GM18870 (cell line): ENCODE measurements around the gene LAMA3.

Experiments
- ATAC-seq: cut with Tn5 transposase; IDR thresholded peaks from one replicate; pipeline ENCODE4 v1.9.1; 2021; ENCODE audit warnings: moderate library complexity; ENCODE audit not compliant: unreplicated experiment

LAMA3 gene

GRCh38 chr18:23966909-23967308 lies 277.7 kb downstream of the LAMA3 start:
- no peak for ATAC-seq

- peak; percentile 57 for ATAC-seq
These were observed 278.3 kb downstream of the LAMA3 start for GRCh38 chr18:23967321-23968089.

GRCh38 chr18:23968638-23969604 lies 279.7 kb downstream of the LAMA3 start:
- no peak for ATAC-seq

- no peak for ATAC-seq
These were observed 280.4 kb downstream of the LAMA3 start for GRCh38 chr18:23969664-23970063.

- no peak for ATAC-seq
These were observed 281.2 kb downstream of the LAMA3 start for GRCh38 chr18:23970161-23971096.

GRCh38 chr18:23971097-23971440 lies 281.8 kb downstream of the LAMA3 start:
- no peak for ATAC-seq

GRCh38 chr18:23971666-23972230 lies 282.5 kb downstream of the LAMA3 start:
- ATAC-seq: no peak

GRCh38 chr18:23972453-23972852 lies 283.2 kb downstream of the LAMA3 start:
- ATAC-seq: peak; percentile 73

GRCh38 chr18:23977103-23977502 lies 287.9 kb downstream of the LAMA3 start:
- ATAC-seq: no peak

- no peak for ATAC-seq
These were observed 288.6 kb downstream of the LAMA3 start for GRCh38 chr18:23977719-23978483.

- peak; percentile 79 for ATAC-seq
These were observed 292.2 kb downstream of the LAMA3 start for GRCh38 chr18:23981369-23981980.

- no peak for ATAC-seq
These were observed 293.2 kb downstream of the LAMA3 start for GRCh38 chr18:23982155-23983079.

- ATAC-seq: no peak
These were observed 293.9 kb downstream of the LAMA3 start for GRCh38 chr18:23983112-23983511.

- ATAC-seq: peak; percentile 82
These were observed 297.5 kb downstream of the LAMA3 start for GRCh38 chr18:23986600-23987359.

- no peak for ATAC-seq
These were observed 301.5 kb downstream of the LAMA3 start for GRCh38 chr18:23990474-23991410.
